ENCODE data around the gene PLEKHH2.

DNA sequence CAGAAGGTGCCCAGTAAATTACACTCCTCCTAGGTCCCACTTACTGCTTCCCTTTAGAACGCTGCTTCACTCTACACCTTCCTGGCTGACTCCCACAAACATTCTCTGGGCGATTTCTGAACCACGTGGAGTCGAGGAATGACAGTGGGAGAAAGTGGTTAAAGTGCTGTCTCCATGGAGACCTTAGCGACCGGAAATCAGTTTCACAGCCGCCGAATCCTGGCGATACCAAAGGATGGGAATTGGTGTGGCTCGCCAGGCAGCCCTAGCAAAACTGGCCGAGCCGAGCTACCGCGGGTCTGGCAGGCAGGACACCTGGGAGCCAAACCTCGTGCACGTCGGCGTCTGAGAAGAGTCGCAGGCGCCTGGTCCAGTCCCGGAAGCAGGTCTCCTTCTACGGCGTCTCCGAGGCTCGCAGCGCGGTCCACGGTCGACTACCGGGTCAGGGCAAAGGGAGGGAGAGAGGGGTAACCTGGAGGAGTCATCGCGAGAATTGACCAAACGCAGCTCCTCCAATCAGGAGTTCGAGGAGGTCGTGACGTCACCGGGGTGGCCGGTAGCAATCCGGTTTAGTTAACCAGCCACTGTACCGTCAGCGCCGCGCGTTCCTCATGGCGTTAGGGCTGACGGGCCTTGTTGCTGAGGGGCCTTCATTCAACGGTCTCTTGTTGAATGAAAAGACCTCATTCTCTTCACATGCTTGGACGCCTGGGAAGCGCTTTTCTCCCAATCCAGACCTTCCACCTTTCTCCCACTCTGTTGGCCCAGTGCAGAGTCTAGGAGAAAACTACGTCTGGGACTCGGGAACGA, 41.3 kb upstream of the PLEKHH2 start, which contains the start of gene THADA:
- TF ChIP-seq, protein P1, sequence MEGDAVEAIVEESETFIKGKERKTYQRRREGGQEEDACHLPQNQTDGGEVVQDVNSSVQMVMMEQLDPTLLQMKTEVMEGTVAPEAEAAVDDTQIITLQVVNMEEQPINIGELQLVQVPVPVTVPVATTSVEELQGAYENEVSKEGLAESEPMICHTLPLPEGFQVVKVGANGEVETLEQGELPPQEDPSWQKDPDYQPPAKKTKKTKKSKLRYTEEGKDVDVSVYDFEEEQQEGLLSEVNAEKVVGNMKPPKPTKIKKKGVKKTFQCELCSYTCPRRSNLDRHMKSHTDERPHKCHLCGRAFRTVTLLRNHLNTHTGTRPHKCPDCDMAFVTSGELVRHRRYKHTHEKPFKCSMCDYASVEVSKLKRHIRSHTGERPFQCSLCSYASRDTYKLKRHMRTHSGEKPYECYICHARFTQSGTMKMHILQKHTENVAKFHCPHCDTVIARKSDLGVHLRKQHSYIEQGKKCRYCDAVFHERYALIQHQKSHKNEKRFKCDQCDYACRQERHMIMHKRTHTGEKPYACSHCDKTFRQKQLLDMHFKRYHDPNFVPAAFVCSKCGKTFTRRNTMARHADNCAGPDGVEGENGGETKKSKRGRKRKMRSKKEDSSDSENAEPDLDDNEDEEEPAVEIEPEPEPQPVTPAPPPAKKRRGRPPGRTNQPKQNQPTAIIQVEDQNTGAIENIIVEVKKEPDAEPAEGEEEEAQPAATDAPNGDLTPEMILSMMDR (IDR thresholded peaks at IDR 0.05), result peak in 1 of 12 donors; percentile 7
- TF ChIP-seq POLR2A (IDR thresholded peaks at IDR 0.05), result peak; percentile 1 to 87
